ENCODE measurements around the gene JPT2.

- TF ChIP-seq CTCF (IDR thresholded peaks at IDR 0.05; ENCODE audit: insufficient read depth, low read length, poor library complexity, severe bottlenecking) = no peak
- no peak for TF ChIP-seq EZH2phosphoT487 (conservative IDR thresholded peaks at IDR 0.05; ENCODE audit: low read length)
Observed at GRCh38 chr16:1639860-1640259, 38.2 kb upstream of the JPT2 start.

All from SU-DHL-6 (cell line).